K562 (cell line): ENCODE measurements around the gene CNTN2. TPM values are rescaled to one million over a fixed set of nuclear protein-coding genes. Genes with fewer than 3 reads are reported as not detected.

Experiments used
- ATAC-seq: fragments of 200-7000 bp; cut with Tn5 transposase; 3 replicates; pipeline ENCODE4 v1.9.1; 2020; ENCODE audit warnings: moderate library complexity
- BruUV-seq: library from RNA; stranded (reverse); fragments of 400-500 nt; replicated peaks from 2 replicates; lab custom pipeline; 2021; lab: Mats Ljungman, UMichigan
- CTCF ChIA-PET: fragments of 300-600 bp; formaldehyde crosslinking; extraction: SDS; loops from one replicate; lab custom pipeline; 2021; ENCODE audit warnings: low intra/inter-chr PET ratio; lab: Yijun Ruan, JAX
- POLR2A ChIA-PET: fragments of 300-600, 350-650 bp; sonication (Branson Sonifier 250); formaldehyde crosslinking; extraction: SDS; loops from one replicate; lab custom pipeline; 2021; ENCODE audit warnings: antibody characterized with exemption, inconsistent platforms; lab: Yijun Ruan, JAX
- DNase-seq, 4 experiments: peaks; one replicate each; pipeline versions ENCODE4 v3.0.0 to v3.0.0-alpha.2; 2011 to 2018; ENCODE audit warnings: low spot score in 3 of 4, mixed read lengths in 3 of 4; ENCODE audit errors: extremely low read depth in 1 of 4
- FAIRE-seq: peaks from 2 replicates; lab custom pipeline; 2011; peaks lifted over from hg19 to GRCh38; lab: Jason Lieb, UNC
- H2AFZ ChIP-seq: 2 replicates; pipeline ENCODE4 v1.6.0; 2011; ENCODE audit warnings: low read depth, low read length, control low read depth, inconsistent platforms
- H3K27ac ChIP-seq: fragments of 200-600 bp; 3 replicates; pipeline ENCODE4 v1.8.0; 2011; ENCODE audit warnings: low read depth, mild to moderate bottlenecking, control low read depth, inconsistent platforms, low read length, moderate library complexity, mixed read lengths; ENCODE audit errors: extremely low read depth
- H3K27me3 ChIP-seq, 2 experiments: fragments of 300-600 bp in 1 of 2; 2 replicates in 1 of 2; 3 replicates in 1 of 2; pipeline versions ENCODE4 v1.6.0 to v1.8.0; 2011; ENCODE audit warnings: inconsistent platforms in 2 of 2, low read length in 2 of 2, mild to moderate bottlenecking in 1 of 2, mixed read lengths in 1 of 2, moderate library complexity in 1 of 2; ENCODE audit not compliant: control insufficient read depth in 2 of 2, insufficient read depth in 2 of 2
- H3K36me3 ChIP-seq: fragments of 300-600 bp; 3 replicates; pipeline ENCODE4 v1.8.0; 2011; ENCODE audit warnings: mild to moderate bottlenecking, low read length, inconsistent platforms; ENCODE audit not compliant: control insufficient read depth, insufficient read depth
- H3K4me1 ChIP-seq, 2 experiments: fragments of 200-600 bp in 1 of 2; replicated peaks in 1 of 2; 2 replicates in 1 of 2; 3 replicates in 1 of 2; pipeline versions ENCODE4 v1.5.1 to v1.8.0; 2011; ENCODE audit warnings: inconsistent platforms in 2 of 2, low read length in 2 of 2, mild to moderate bottlenecking in 1 of 2, mixed read lengths in 1 of 2, moderate library complexity in 1 of 2; ENCODE audit not compliant: control insufficient read depth in 2 of 2, insufficient read depth in 2 of 2
- H3K4me2 ChIP-seq: 2 replicates; pipeline ENCODE4 v1.6.1; 2011; ENCODE audit warnings: low read length, control low read depth, inconsistent platforms, mixed read lengths; ENCODE audit not compliant: insufficient read depth
- H3K4me3 ChIP-seq: fragments of 200-600 bp; sonication (generic), shearing (Covaris generic); 2 replicates; pipeline ENCODE4 v1.5.1; 2016; ENCODE audit warnings: control low read depth, inconsistent platforms
- H3K79me2 ChIP-seq: fragments of 200-600 bp; 3 replicates; pipeline ENCODE4 v1.8.0; 2011; ENCODE audit warnings: low read length, inconsistent platforms; ENCODE audit not compliant: control insufficient read depth, insufficient read depth
- H3K9ac ChIP-seq, 2 experiments: 2 replicates each; pipeline versions ENCODE4 v1.6.0 to v1.6.1; 2011; ENCODE audit warnings: low read depth in 2 of 2, low read length in 2 of 2, control low read depth in 1 of 2, inconsistent platforms in 1 of 2, mild to moderate bottlenecking in 1 of 2, mixed read lengths in 1 of 2; ENCODE audit not compliant: insufficient read depth in 1 of 2
- H3K9me1 ChIP-seq: one replicate; pipeline ENCODE4 v1.6.0; 2011; ENCODE audit warnings: inconsistent platforms, mild to moderate bottlenecking, low read length, moderate library complexity; ENCODE audit not compliant: control insufficient read depth, insufficient read depth
- H3K9me3 ChIP-seq: replicated peaks from 2 replicates; pipeline ENCODE4 v1.5.1; 2011; ENCODE audit warnings: low read depth, low read length, inconsistent platforms; ENCODE audit not compliant: control insufficient read depth, insufficient read depth
- H4K20me1 ChIP-seq: replicated peaks from 2 replicates; pipeline ENCODE4 v1.6.1; 2011; ENCODE audit warnings: low read length, inconsistent platforms, mixed read lengths; ENCODE audit not compliant: control insufficient read depth, insufficient read depth
- BHLHE40 ChIP-seq: IDR thresholded peaks from 2 replicates; pipeline ENCODE4 v1.6.1; 2011; ENCODE audit warnings: low read length, improper control_type of control experiment
- CEBPG ChIP-seq, 3 experiments: fragments of 200-800 bp in 1 of 3; sonication (Bioruptor generic) in 1 of 3; sonication (generic) in 1 of 3; formaldehyde crosslinking in 1 of 3; IDR thresholded peaks in 2 of 3; conservative IDR thresholded peaks in 1 of 3; 2 replicates each; pipeline versions ENCODE4 v1.6.1 to v1.8.0; 2016 to 2022; ENCODE audit warnings: missing compliant biosample characterization in 2 of 3, missing genetic modification characterization in 2 of 3, mild to moderate bottlenecking in 1 of 3, missing genetic modification reagents in 1 of 3
- HNRNPLL ChIP-seq: fragments of 200-400 bp; formaldehyde crosslinking; IDR thresholded peaks from 2 replicates; pipeline ENCODE4 v1.6.1; 2017; ENCODE audit warnings: low read length, low read depth, mild to moderate bottlenecking; ENCODE audit not compliant: poor library complexity, severe bottlenecking
- MTF1 ChIP-seq: fragments of 250-450 bp; sonication (Bioruptor Pico); IDR thresholded peaks from 2 replicates; pipeline ENCODE4 v1.9.0; 2021; ENCODE audit warnings: moderate library complexity, mild to moderate bottlenecking, inconsistent platforms, borderline replicate concordance
- TAF15 ChIP-seq: fragments of 200-400 bp; formaldehyde crosslinking; IDR thresholded peaks from 2 replicates; pipeline ENCODE4 v1.6.1; 2017; ENCODE audit warnings: mild to moderate bottlenecking, low read depth, low read length, moderate library complexity
- WHSC1 ChIP-seq: IDR thresholded peaks from one replicate; pipeline ENCODE4 v1.6.1; 2012; ENCODE audit warnings: low read length, control low read depth, inconsistent platforms
- ZBTB26 ChIP-seq: fragments of 450-650 bp; formaldehyde crosslinking; IDR thresholded peaks from 2 replicates; pipeline ENCODE4 v1.4.0; 2022; ENCODE audit warnings: missing genetic modification characterization
- ZFP91 ChIP-seq: sonication (generic); formaldehyde crosslinking; IDR thresholded peaks from 2 replicates; pipeline ENCODE4 v1.8.0; 2022; ENCODE audit warnings: mild to moderate bottlenecking, missing genetic modification reagents
- ZNF217 ChIP-seq: sonication (generic); formaldehyde crosslinking; IDR thresholded peaks from 2 replicates; pipeline ENCODE4 v1.8.0; 2022; ENCODE audit warnings: mild to moderate bottlenecking, missing genetic modification reagents
- ZNF695 ChIP-seq: fragments of 450-650 bp; formaldehyde crosslinking; IDR thresholded peaks from 2 replicates; pipeline ENCODE4 v1.4.0; 2020; ENCODE audit warnings: mild to moderate bottlenecking, moderate library complexity
- WGBS: fragments of 100-300 bp; shearing (Covaris generic); methylation state at CpG from one replicate; pipeline ENCODE4 v1.1.6; 2016; ENCODE audit warnings: low coverage, mixed read lengths; ENCODE audit not compliant: insufficient coverage; ENCODE audit errors: missing lambda C conversion rate; 5-methylcytosine and 5-hydroxymethylcytosine counted together
- in situ Hi-C: fragments of 300-500 bp; cut with MboI; formaldehyde crosslinking; loops from 4 replicates; pipeline ENCODE4 v1.15.0; 2018; ENCODE audit warnings: inconsistent platforms, mixed read lengths
- intact Hi-C: fragments of 100-400 bp; cut with micrococcal nuclease; formaldehyde crosslinking; loops from 2 replicates; pipeline ENCODE4 v1.14.2; 2022
- polyA plus RNA-seq, 8 experiments: library from polyadenylated mRNA; depleted of rRNA in 4 of 8; stranded (reverse) in 5 of 8; unstranded in 3 of 8; fragments of >200 nt; fragmentation: Nextera tagmentation in 2 of 8; fragmentation: Illumina TruSeq in 1 of 8; extraction: Ambion mirVana in 2 of 8; extraction: Trizol in 1 of 8; gene quantifications; 2 replicates each; pipeline versions ENCODE4 v1.2.1 to v1.2.3, GENCODE V29; 2011 to 2014; ENCODE audit warnings: inconsistent platforms in 1 of 8, missing spikeins in 1 of 8
- total RNA-seq, 7 experiments: library from RNA; depleted of rRNA in 6 of 7; stranded (reverse); fragments of >200 nt in 6 of 7; fragmentation: Illumina TruSeq in 2 of 7; extraction: Trizol in 2 of 7; gene quantifications; 2 replicates each; pipeline versions ENCODE4 v1.2.1 to v1.2.3, GENCODE V29; 2011 to 2021; ENCODE audit warnings: low replicate concordance in 1 of 7

Gene CNTN2
- total and polyA plus RNA-seq, 9 of the 15 experiments (the other 6 are each of a cell fraction or from before 2014, with no cell fraction given), result not detected

- ChIA-PET CTCF (no interaction called here), POLR2A (interaction anchor here (1.0 to 1.7 kb wide), 2 partner anchors 8 to 187 kb away, joined by 3 to 4 read pairs; no protein-coding TSS in a partner anchor)
- Histone ChIP-seq H3K79me2 (no peaks in the 10 kb centered on the region), H3K9me1 (no peaks in the 10 kb centered on the region), H3K4me2 (no peak overlapping the region), H2AFZ (no peak overlapping the region), H3K27ac (no peak overlapping the region), H3K9ac (peak overlapping the region in 1 of 2 experiments; percentile 14; a peak in 1 of 4 replicates), H3K36me3 (no peaks in the 10 kb centered on the region), H3K4me1 (peaks cover 0 to 23% of the 10 kb centered on the region in 2 experiments; a peak in 3 of 5 replicates), H3K4me3 (no peak overlapping the region), H3K9me3 (no peaks in the 10 kb centered on the region), H4K20me1 (peaks cover 12% of the 10 kb centered on the region; the same call in 1 of the 2 replicates), H3K27me3 (peaks cover 66 to 96% of the 10 kb centered on the region in 2 experiments)
- FAIRE-seq (no peak), DNase-seq (no peak), ATAC-seq (no peak)
- in situ Hi-C loops (no loop called here), intact Hi-C loops (loop anchor here (10.0 kb wide), 1 partner anchor 265 kb away; no protein-coding TSS in a partner anchor)
- no peak for TF ChIP-seq BHLHE40
- peak; percentile 29 for TF ChIP-seq HNRNPLL
- TF ChIP-seq WHSC1, result no peak
- TF ChIP-seq ZNF695 (CRISPR knock-in tag), result no peak
- 8% methylated on average over 41 of the region's 42 CpGs for WGBS
- no TSS peak for BruUV-seq
These were observed 26.5 kb downstream of the CNTN2 start for GRCh38 chr1:205069371-205070125.

GRCh38 chr1:205071028-205071409 is 28.0 kb downstream of the CNTN2 start:
- no peak overlapping the region for H2AFZ ChIP-seq
- H3K27ac ChIP-seq, result no peak overlapping the region
- no peak overlapping the region for H3K9ac ChIP-seq
- no peaks in the 10 kb centered on the region for H3K79me2 ChIP-seq
- FAIRE-seq (no peak), ATAC-seq (no peak), DNase-seq (no peak)
- POLR2A ChIA-PET, result interaction anchor here (0.6 to 1.7 kb wide), 6 partner anchors 8 to 52 kb away, joined by 3 to 6 read pairs (median 4); no protein-coding TSS in a partner anchor
- H3K9me3 ChIP-seq, result no peaks in the 10 kb centered on the region
- H3K27me3 ChIP-seq, result peaks cover 60 to 89% of the 10 kb centered on the region in 2 experiments
- in situ Hi-C loops (no loop called here), intact Hi-C loops (no loop called here)
- H3K4me1 ChIP-seq, result peaks cover under 1 to 18% of the 10 kb centered on the region in 2 experiments; a peak in 3 of 5 replicates
- H4K20me1 ChIP-seq, result peaks cover 17% of the 10 kb centered on the region; the same call in 1 of the 2 replicates
- H3K4me3 ChIP-seq, result no peak overlapping the region
- CTCF ChIA-PET, result no interaction called here
- H3K9me1 ChIP-seq, result no peaks in the 10 kb centered on the region
- 0% methylated on average over 2 of the region's 2 CpGs for WGBS
- H3K4me2 ChIP-seq, result no peak overlapping the region
- no TSS peak for BruUV-seq
- no peaks in the 10 kb centered on the region for H3K36me3 ChIP-seq
- TF ChIP-seq ZBTB26 (CRISPR knock-in tag) (no peak), ZNF217 (CRISPR knock-in tag) (no peak), CEBPG (CRISPR knock-in tag; IDR thresholded peaks at IDR 0.05) (no peak), CEBPG (tag; conservative IDR thresholded peaks at IDR 0.05 in 1 of 2, IDR thresholded peaks at IDR 0.05 in 1 of 2) (no peak), TAF15 (no peak), ZFP91 (CRISPR knock-in tag) (no peak), MTF1 (CRISPR knock-in tag) (no peak)
